SH-SY5Y (cell line): ENCODE measurements around the gene C11orf86.

ENCODE experiments used
- GATA2 ChIP-seq: IDR thresholded peaks from 2 replicates; pipeline ENCODE4 v1.6.1; 2011; ENCODE audit warnings: mild to moderate bottlenecking, low read depth, low read length
- GATA3 ChIP-seq: IDR thresholded peaks from 2 replicates; pipeline ENCODE4 v1.6.1; 2011; ENCODE audit warnings: low read depth, mild to moderate bottlenecking, low read length, moderate library complexity

GRCh38 chr11:66938582-66939135, 36.4 kb upstream of the C11orf86 start:
- TF ChIP-seq GATA3 (no peak), GATA2 (no peak)
